HG02623 (cell line): ENCODE results near the gene MECR.

ENCODE experiments used
- ATAC-seq: cut with Tn5 transposase; IDR thresholded peaks from one replicate; pipeline ENCODE4 v1.9.1; 2021; ENCODE audit warnings: moderate library complexity; ENCODE audit not compliant: unreplicated experiment

MECR gene

DNA sequence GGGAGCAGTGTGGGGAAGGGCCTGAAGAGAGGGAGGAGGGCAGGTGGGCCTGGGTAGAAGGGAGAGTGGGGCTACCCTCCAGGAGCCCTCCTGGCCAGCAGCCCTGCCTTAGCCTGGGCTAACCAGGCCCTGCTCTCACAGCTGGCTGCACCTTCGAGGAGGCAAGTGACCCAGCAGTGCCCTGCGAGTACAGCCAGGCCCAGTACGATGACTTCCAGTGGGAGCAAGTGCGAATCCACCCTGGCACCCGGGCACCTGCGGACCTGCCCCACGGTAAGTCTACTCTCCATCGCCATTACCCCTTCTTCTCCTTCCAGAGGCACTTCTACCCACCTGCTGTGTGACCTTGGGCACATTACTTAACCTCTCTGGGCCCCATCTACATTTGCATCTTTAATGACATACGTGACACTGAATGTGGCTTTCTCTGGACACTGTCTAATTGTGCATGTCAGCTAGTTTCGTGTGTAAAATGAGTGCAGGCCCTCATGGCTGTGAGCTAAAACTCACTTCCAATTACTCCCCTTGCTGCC, 24.5 kb upstream of the MECR start:
- no peak for ATAC-seq

GRCh38 chr1:29254346-29254745, 23.6 kb upstream of the MECR start:
- no peak for ATAC-seq

- ATAC-seq: no peak
These were observed 22.4 kb upstream of the MECR start for GRCh38 chr1:29253180-29253579.

DNA sequence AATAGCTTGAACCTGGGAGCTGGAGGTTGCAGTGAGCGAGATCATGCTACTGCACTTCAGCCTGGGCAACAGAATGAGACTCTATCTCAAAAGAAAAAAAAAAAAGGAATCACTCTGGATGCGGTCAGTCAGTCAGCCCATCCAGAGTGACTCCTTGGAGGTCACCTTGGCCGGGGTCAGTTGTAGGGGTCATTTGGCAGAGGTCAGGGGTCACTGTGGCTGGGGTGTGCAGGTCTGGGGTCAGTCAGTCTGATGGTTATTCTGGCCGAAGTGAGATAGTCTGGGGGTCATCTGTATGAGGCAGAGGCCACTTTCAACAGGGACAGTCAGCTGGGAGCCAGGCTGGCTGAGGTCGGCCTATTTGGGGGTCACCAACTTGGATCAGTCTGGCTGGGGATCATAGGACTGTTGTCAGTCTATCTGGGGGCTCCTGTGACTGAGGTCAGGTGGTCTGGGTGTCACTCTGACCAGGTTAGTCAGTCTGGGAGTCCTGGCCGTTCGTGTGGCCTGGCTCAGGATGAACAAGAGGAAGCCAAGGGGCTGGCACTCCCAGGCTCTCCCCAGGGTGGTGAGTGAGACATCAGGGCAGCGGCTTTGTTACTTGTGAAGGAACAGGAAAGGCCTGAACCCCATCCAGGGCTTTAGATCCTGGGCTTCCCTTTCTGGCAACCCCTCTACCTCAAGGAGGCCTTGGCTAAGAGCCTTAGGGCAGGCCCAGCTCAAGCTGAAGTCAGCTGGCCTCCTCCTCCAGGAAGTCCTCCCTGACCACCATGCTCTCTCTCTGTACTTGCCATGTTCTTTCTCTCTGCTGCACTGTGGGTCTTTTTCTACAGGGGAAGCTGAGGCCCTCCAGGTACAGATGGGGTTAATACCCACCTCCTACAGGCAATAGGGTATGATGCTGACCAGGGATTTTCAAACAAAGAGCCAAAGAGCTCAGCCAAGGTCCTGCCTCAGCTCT, 20.7 kb upstream of the MECR start:
- ATAC-seq: no peak

DNA sequence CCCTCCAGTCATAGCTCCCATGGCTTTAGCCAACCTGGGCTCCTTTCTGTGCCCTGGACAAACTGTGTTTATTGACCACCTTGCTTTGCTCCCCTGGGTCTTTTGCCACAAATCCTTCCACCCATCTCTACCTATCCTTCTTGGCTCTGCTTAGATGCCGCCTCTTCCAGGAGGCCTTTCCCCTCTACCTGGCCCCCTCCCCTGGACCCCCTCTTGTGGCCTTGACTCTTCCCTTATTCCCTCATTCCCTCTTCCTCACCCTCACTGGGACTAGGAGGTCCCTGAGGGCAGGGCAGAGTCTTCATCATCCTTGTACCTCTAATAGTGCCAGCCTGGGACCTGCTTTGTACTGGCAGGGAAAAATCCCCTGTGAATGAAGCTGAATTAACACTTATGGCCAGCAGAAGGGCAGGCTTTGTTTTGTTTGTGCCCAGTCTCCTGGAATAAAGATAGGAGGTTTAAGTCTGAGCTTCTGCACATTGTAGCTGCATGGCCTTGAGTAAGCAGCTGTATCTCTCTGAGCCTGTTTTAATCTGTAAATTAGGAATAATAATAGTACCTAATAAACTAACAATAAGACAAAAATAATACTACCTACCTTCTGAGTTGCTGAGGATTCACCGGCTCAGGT, 19.3 kb upstream of the MECR start:
- no peak for ATAC-seq

- ATAC-seq: no peak
These were observed 18.5 kb upstream of the MECR start for GRCh38 chr1:29249170-29249691.

- no peak for ATAC-seq
These were observed 17.7 kb upstream of the MECR start for GRCh38 chr1:29248409-29248808.

GRCh38 chr1:29247571-29248273, 17.0 kb upstream of the MECR start:
- no peak for ATAC-seq

GRCh38 chr1:29247044-29247443, 16.3 kb upstream of the MECR start:
- no peak for ATAC-seq

- ATAC-seq: no peak
These were observed 15.1 kb upstream of the MECR start for GRCh38 chr1:29245876-29246275.

DNA sequence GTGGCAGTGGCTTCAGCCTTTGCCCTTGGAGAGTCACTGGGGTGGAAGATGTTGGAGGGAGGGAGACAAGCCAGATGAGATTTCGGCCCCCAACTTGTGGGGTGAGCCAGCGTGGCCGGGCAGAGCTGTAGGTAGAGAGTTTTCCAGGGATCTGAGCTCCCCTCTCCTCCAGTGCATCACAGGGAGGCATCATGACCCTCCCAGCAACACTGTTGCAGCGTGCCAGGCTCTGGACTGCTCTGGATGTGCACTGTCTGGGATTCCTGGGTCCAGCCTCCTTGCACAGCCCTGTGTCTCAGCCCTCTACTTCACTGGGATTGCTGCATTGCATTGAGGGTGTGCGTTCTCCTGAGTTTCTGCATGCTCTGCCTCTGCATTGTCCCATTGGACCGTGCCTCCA, 14.5 kb upstream of the MECR start:
- no peak for ATAC-seq

- no peak for ATAC-seq
These were observed 13.1 kb upstream of the MECR start for GRCh38 chr1:29243871-29244200.

- no peak for ATAC-seq
These were observed 12.5 kb upstream of the MECR start for GRCh38 chr1:29243023-29243870.

DNA sequence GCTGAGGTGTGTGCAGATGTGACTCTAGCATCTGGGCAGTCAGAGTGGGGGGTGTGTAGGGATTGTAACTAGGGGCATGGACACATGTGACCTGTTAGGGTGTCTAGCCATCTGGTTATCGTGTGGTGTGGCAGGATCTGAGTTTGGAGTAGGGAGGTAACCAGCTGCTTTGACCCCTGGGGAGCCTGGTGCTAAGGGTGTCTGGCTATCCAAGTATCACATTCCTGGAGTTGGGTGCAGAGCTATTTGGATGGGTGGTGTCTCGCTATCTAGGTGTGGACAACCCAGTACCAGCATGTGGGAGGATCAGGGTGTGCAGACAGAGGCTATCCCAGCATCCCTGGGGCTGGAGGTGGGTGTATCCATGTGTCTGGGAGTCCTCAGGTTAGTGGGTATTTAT, 10.3 kb upstream of the MECR start:
- no peak for ATAC-seq

- ATAC-seq: no peak
These were observed 9.7 kb upstream of the MECR start for GRCh38 chr1:29240400-29240837.

- no peak for ATAC-seq
These were observed 8.4 kb upstream of the MECR start for GRCh38 chr1:29239142-29239541.

- no peak for ATAC-seq
These were observed 7.9 kb upstream of the MECR start for GRCh38 chr1:29238620-29239002.

GRCh38 chr1:29237852-29238619, 7.3 kb upstream of the MECR start:
- no peak for ATAC-seq

DNA sequence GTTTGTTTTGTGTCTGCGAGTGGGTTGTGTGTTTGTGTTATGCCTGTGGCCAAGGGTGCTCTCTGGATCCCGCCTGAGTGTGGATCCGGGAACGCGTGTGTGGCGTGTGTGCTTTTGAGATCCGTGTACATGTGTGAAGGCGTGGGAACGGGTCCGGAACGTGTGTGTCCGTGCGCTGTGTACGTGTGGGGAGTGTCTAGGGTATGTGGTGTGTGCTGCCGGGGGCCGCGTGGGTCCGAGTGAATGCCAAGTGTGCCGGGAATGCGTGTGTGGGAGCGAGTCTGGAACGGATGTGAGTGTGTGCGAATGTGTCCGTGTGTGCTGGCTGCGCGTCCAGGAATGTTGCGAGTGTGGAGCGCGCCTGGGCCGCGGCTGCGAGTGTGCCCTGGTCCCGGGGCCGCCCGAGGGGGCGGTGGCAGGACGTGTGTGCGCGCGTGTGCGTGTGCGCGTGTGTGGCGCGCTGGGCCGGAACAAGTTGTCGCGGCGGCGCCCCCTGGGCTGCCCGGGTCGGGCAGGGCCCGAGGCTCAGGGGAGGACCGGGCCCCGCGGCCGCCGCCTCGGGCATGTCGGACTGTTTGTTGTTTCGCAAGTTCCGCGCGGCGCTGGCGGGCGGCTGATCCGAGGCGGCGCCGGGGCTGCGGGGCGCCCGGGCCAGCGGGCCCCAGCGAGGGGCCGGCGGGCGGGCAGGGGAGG, 6.5 kb upstream of the MECR start:
- ATAC-seq: no peak
